Ishikawa (cell line): Measurements from ENCODE around the gene SNX3.

ENCODE experiments used
- CEBPB ChIP-seq: IDR thresholded peaks from 2 replicates; pipeline ENCODE4 v1.6.1; 2012
- MAX ChIP-seq: IDR thresholded peaks from 2 replicates; pipeline ENCODE4 v1.6.1; 2012
- RAD21 ChIP-seq: IDR thresholded peaks from 2 replicates; pipeline ENCODE4 v1.6.1; 2012; ENCODE audit warnings: low read depth
- TAF1 ChIP-seq: IDR thresholded peaks from 2 replicates; pipeline ENCODE4 v1.6.1; 2012; ENCODE audit warnings: low read depth, mild to moderate bottlenecking
- TCF12 ChIP-seq: IDR thresholded peaks from 2 replicates; pipeline ENCODE4 v1.6.1; 2012; ENCODE audit warnings: low read depth
- TEAD4 ChIP-seq: IDR thresholded peaks from 2 replicates; pipeline ENCODE4 v1.6.1; 2012
- USF1 ChIP-seq: IDR thresholded peaks from 2 replicates; pipeline ENCODE4 v1.6.1; 2012
- ZBTB7A ChIP-seq: IDR thresholded peaks from 2 replicates; pipeline ENCODE4 v1.6.1; 2012; ENCODE audit warnings: low read depth

GRCh38 chr6:108260126-108260808 is 573 bp downstream of the SNX3 start:
- TF ChIP-seq TCF12 (no peak), RAD21 (no peak), ZBTB7A (0 out of 2 replicates have a peak, but pooled peaks have one; percentile 64), TAF1 (no peak), TEAD4 (no peak), CEBPB (0 out of 2 replicates have a peak, but pooled peaks have one; percentile 30), USF1 (no peak), MAX (no peak; the same call in 1 of the 2 replicates)
